ENCODE results near the gene EHMT1.

Gene EHMT1

GRCh38 chr9:137618105-137619067 is at the start of gene EHMT1:
EHMT1 (plus strand) TSS chr9:137619005; CDS start chr9:137619029, 24 bp downstream.
- DNase-seq, result peak; percentile 50

GRCh38 chr9:137569609-137570203 is 49.1 kb upstream of the EHMT1 start:
- DNase-seq, result no peak

DNA sequence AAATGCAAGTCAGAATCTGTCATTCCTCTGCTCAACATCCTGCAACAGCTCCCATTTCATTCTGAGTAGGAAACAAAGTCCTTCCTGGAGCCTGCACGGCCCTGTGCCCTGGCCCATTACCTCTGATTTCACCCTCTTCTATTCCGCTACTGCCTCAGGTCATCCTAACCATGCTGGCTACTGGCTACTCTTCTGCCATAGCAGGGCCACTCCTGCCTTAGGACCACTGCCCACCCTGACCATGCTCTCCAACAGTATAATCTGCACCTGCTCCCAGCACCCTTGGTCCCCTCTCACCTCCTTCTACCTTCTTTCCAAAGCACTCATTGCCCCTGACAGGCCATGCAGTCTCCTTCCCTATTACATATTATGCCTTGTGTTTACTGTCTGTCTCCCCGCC is 48.2 kb upstream of the EHMT1 start:
- no peak for DNase-seq

GRCh38 chr9:137574192-137574591 is 44.6 kb upstream of the EHMT1 start:
- DNase-seq, result no peak

- no peak for DNase-seq
Measured at GRCh38 chr9:137575364-137575715, 43.5 kb upstream of the EHMT1 start.

DNA sequence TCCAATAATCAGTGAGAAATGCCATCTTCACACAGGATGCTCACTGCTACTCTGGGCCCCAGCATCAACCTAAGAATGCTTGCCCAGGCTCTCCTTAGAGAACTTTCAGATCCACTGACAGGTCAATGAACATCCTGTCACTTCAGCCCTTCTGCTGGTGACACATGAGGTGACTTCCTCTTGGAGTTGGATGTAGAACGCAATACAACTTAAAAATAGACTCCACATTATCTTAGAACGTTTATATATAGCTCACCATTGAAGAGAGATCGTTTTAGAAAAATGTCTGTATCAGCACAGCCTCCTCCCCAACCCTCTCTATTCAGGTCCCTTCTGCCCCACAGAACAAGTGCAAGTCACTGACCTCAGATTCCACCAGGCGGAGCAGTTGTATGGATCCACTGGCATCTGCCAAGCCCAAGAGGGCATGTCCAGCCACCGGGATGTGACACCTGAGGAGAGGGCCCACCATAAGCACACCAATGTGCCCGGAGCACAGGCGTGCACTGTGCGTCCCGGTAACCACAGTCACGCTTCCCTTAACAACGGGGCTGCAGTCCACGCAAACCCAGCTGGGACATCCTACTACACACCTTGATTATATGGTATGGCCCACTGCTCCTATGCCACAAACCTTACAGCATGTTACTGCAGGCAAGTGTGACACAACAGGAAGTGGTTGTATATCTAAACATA is 42.9 kb upstream of the EHMT1 start:
- no peak for DNase-seq

GRCh38 chr9:137578518-137579258 is 40.1 kb upstream of the EHMT1 start, which contains the start of gene DPH7:
DPH7 (minus strand) TSS chr9:137578925; CDS start chr9:137578777, 148 bp downstream.
- DNase-seq, result peak; percentile 92

DNA sequence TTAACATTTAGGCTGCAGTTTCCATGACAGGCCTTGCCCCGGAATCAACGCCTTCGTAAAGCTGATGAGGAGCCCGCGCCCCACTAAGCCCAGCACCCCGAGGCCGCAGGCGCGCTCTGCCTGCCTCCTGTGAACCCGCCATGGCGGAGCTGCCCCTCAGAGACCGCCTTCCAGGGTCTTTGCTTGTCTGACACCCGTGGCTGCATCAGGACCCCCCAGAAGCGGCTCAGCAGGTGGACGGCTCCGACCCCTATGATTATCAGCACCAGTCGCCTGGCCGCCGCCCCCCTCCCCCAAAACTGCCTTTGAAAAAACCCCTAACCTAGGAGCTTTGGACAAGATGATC is 39.6 kb upstream of the EHMT1 start:
- DNase-seq, result no peak

- DNase-seq, result no peak
Measured at GRCh38 chr9:137580209-137580953, 38.4 kb upstream of the EHMT1 start.

GRCh38 chr9:137580954-137581322 is 37.9 kb upstream of the EHMT1 start:
- no peak for DNase-seq

DNA sequence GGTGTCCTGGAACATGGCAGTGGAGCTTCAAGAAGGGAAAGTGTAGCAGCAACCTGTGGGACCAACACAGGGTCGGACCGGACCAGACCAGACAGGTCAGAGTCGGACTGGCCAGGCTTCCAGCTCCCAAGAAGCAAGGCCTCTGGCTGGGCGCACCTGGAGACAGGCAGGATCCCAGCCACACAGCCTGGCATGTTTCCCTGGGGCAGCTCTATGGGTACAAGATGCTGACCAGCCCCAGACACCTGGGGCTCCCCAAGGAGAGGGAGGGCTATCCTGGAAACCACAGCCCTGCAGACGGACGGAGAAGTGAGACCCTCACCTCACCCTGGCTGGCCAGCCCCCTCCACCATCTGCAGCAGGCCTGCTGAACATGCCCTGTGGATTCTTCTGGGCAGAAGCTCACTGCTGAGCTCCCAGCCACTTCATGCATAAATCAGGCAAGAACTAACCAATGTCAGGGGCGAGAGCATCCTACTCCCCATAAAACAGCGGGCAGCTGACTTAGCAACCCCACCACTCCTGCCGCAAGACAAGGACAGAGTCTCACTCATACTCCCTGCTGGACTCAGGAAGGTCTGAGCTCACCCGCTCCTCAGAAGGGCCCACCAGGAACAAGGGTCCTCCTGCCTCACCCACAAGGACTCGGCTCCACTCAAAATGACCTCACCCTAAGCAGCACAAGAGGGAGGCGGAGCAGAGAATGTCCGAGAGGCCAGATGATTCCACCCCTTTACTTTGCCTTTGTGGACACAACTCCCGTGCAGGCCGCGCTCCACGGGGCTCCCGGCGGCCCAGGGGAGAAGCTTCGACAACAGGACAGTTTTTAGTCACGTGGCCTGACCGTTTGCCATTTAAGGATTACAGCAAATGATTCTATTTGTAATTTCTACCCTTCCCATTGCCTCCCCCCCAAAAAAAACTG is 37.2 kb upstream of the EHMT1 start:
- no peak for DNase-seq

DNA sequence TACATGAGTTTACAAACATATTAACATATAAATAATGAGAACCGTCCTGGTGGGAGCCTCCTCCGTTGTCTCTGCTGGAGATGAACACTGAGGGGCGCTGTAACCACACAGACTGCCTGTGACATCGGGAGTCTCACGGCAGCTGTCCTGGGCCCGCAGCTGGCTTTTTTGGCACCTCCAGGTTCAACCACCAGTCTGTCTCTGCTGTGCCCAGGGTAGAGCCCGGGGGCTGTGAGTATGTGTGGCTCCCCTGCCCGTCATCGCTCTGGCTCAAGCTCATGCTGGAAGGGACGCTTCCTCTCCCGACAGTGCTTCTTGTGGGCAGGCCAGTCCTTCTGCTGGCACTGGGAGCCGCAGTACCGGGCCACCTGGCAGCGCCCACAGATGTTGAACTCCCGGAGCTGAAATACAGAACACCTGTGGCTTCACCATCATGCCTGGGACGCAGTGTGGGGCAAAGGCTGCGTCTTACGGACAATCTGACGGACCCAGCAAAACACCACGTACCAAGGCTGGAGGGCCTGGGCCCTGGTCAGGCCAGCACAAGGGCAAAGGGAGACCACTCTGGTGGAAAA is 36.4 kb upstream of the EHMT1 start:
- no peak for DNase-seq

GRCh38 chr9:137583347-137583746 is 35.5 kb upstream of the EHMT1 start:
- no peak for DNase-seq

DNA sequence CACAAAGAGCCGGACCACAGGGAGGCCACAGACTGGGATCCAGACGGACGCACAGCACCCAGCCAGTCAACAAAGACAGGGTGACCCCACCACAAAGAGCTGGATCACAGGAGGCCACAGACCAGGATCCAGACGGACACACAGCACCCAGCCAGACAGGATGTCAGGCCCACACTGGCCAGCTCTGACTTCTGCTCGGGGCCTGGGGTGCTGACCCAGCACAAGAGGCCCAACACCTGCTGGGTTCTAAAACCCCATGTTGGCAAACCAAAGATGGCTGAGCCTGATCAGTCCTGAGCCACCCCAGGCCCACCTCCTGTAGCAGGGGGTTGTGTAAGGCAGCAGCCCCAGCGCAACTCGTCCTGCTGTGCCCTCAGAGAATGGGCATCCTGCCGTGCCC is 34.8 kb upstream of the EHMT1 start:
- DNase-seq, result no peak

DNA sequence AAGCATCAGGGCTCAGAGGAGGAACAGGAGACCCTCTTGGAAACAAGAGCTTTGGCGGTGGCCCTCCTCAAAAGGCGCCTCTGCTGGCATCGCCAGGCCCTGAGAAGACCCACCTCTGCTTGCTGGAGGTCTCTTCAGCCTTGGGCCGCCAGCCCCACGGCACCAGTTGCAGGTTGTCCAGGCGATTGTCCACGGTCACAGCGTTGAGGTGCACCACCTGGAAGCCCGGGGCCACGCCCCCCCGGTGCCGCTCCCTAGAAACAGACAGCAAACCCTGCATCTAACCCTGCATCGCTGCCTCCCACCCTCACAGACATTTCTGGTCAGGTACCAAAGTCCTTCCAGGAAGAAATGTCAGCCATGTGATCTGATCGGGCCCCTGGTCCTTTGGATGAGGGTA is 32.0 kb upstream of the EHMT1 start:
- DNase-seq, result no peak

- DNase-seq, result no peak
Measured at GRCh38 chr9:137588311-137588710, 30.5 kb upstream of the EHMT1 start.

- DNase-seq, result no peak
Measured at GRCh38 chr9:137588891-137589290, 29.9 kb upstream of the EHMT1 start.

DNA sequence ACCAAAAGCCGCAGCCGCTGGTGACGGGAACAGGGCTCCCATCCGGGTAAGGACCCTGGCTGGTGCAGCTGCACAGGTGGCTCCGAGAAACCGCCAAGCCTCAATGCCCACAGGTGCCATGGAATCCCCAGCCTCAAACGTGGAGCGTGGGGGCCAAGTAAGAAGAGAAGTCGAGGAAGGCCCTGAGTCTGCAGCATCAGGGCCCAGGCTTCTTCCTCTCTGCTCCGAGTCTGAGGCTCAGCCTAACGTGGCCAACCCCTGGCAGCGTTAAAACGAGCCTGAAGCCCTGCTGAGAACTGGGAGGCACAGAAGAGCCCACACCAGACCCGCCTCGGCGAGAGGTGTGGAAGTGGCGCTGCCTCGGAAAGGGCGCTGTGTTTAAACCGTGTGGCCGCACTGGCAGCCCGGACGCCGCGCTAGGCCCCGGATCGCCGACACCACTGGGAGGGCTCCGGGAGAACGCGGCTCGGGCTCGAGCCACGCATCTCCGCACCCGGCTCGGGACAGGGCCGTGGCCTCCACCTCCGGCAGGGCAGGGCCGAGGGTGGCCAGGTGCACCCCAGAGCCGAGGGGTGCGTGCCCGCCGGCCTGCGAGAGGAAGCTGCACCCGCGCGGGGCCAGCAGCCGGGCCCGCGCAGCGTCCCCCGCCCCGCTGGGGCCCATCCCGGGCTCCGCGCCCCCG is 29.2 kb upstream of the EHMT1 start:
- DNase-seq, result no peak

DNA sequence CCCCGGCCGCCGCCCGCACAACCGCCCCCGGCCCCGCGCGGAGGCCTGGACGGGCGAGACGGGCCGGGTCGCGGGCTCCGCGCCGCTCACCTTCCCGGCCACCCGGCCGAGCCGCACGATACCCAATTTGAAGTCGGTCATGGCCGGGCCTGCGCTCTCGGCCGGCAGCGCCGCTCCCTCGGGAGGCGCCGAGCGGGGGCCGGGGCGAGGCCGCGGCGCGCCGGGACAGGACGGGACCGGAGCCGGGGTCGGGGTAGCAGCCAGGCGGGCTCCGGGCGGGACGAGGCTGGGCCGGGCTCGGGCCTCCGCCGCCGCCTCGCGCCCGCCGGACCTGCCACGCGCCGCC is 28.7 kb upstream of the EHMT1 start:
- DNase-seq, result no peak

Measured in NCI-H510A (cell line).